HG03571 (cell line): ENCODE data around the gene TRIM33.
"Not testable (repeated sequence)": the region's sequence is repeated elsewhere in the genome, so short reads cannot be mapped to it uniquely, and the experiment has no call there.

Source experiments
- ATAC-seq: cut with Tn5 transposase; IDR thresholded peaks from one replicate; pipeline ENCODE4 v1.9.1; 2021; ENCODE audit not compliant: unreplicated experiment

Gene TRIM33

GRCh38 chr1:114427612-114428011 is 83.4 kb downstream of the TRIM33 start:
- ATAC-seq = no peak

- ATAC-seq = no peak
Measured at GRCh38 chr1:114423455-114423854, 87.5 kb downstream of the TRIM33 start.

- ATAC-seq = not testable (repeated sequence)
Measured at GRCh38 chr1:114418948-114419347, 92.1 kb downstream of the TRIM33 start.

GRCh38 chr1:114397601-114398000 is 113.4 kb downstream of the TRIM33 start:
- no peak for ATAC-seq

DNA sequence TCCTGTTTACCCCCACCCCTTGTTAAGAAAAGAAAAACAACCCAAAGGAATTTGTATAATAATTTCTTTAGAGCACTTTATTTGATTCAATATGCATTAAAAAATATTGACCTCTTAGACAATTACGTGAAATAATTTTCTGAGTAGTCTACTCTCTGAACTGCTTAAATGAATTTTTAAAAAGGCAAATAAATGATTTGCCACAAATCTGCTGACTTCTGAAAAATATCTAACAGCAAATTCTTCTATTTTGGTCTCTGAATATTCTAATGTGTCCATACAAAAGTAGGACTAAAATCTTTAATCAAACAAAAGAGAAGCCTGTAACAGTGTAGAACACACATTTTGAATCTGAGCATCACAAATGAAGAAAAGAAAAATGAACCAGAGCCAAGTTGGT is 115.1 kb downstream of the TRIM33 start:
- no peak for ATAC-seq

GRCh38 chr1:114390960-114391359 is 120.0 kb downstream of the TRIM33 start:
- no peak for ATAC-seq

GRCh38 chr1:114390361-114390760 is 120.6 kb downstream of the TRIM33 start:
- ATAC-seq = no peak

DNA sequence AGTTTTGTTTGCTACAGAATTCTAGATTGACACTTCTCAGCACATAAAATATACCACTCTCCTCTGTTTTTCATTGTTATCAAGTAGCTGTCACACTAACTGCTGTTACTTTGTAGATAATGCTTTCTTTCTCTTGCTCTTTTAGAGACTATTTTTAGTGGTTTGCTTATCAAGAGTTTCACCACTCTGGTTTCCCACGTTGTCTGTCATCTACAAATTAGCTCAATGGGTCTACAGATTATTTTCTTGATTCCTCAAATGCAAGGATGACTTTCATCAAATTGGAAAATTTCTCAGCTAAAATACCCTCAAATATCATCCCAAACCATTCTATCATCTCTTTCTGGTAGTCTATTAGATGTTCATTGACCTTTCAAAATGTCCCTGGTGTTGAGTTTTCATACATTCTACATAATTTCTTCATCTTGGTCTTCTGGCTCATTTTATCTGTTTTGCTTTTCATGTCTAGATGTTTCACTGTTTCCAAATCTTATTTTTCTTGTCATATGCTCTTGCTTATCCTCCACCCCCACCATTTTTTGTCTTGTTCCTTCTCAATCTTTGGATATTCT is 122.5 kb downstream of the TRIM33 start:
- no peak for ATAC-seq

- not testable (repeated sequence) for ATAC-seq
Measured at GRCh38 chr1:114387585-114387984, 123.4 kb downstream of the TRIM33 start.

GRCh38 chr1:114387010-114387360 is 124.0 kb downstream of the TRIM33 start:
- ATAC-seq = no peak

- no peak for ATAC-seq
Measured at GRCh38 chr1:114386129-114387009, 124.6 kb downstream of the TRIM33 start.

GRCh38 chr1:114384922-114385321 is 126.1 kb downstream of the TRIM33 start:
- ATAC-seq = no peak

- ATAC-seq = no peak
Measured at GRCh38 chr1:114379987-114380386, 131.0 kb downstream of the TRIM33 start.

GRCh38 chr1:114379358-114379757 is 131.6 kb downstream of the TRIM33 start:
- no peak for ATAC-seq

DNA sequence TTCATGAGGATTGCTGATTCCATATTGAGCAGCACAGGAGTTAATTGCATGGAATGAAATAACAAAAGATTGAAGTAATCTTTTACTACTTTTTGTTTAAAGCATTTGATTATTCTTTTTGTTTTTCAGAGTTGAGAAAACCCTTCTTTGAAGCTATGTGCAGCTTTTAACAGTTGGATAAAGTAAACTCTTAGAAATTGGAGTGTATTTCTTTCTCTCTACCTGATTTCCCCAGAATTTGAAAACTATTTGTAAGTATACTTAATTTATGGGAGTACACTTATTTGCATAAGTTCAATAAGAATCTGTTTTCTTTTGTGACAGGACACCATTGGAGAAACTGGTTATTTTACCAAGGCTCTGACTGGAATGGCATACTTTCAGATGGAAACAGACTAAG is 133.6 kb downstream of the TRIM33 start:
- no peak for ATAC-seq

- ATAC-seq = no peak
Measured at GRCh38 chr1:114369930-114370329, 141.1 kb downstream of the TRIM33 start.

- not testable (repeated sequence) for ATAC-seq
Measured at GRCh38 chr1:114369266-114369919, 141.6 kb downstream of the TRIM33 start.

- ATAC-seq = no peak
Measured at GRCh38 chr1:114368560-114369255, 142.3 kb downstream of the TRIM33 start.

DNA sequence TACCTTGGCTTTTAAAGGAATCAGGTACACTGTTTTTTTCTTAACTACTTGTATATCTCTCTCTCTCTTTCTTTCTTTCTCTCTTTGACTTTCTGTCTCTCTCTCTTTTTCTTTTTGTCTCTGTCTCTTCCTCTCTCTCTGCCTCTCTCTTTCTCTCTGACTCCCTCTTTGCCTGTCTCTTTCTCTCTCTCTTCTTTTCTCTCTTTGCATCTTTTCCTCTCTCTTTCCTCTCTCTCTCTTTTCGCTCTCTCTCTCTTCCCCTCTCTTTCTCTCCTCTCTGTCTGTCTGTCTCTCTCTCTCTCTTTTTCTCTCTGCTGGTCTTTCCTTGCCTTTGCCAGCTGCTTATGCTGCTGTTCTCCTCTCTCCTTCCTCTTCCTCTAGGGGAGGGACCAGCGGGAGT is 143.2 kb downstream of the TRIM33 start:
- ATAC-seq = no peak

- ATAC-seq = not testable (repeated sequence)
Measured at GRCh38 chr1:114363230-114363629, 147.8 kb downstream of the TRIM33 start.

DNA sequence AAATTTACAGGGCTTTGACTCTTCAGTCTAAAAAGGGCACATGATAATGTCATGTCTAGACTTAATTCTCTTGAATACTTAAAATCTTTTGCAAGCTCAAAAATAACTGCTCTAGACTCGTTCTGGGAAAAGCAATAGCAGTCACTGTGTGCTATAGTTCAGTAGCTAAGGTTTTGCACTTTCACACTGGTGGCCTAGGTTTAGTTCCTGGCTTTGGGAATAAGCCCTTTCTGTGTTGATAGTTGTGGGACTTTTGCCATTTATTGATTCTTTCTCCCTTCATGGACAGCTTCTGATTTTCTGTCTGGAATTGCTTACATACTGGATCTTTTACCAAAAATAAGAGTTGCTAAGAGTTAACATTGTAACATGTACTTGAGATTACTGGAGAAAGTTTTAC is 151.2 kb downstream of the TRIM33 start:
- no peak for ATAC-seq
